ENCODE results near the gene ACY1. TPM values are rescaled to one million over a fixed set of nuclear protein-coding genes. Genes with fewer than 3 reads are reported as not detected.

Gene ACY1
- total and polyA plus RNA-seq, 2 of the 13 experiments (the other 11 are each of a cell fraction or from before 2014, with no cell fraction given): 113 to 162 TPM

DNA sequence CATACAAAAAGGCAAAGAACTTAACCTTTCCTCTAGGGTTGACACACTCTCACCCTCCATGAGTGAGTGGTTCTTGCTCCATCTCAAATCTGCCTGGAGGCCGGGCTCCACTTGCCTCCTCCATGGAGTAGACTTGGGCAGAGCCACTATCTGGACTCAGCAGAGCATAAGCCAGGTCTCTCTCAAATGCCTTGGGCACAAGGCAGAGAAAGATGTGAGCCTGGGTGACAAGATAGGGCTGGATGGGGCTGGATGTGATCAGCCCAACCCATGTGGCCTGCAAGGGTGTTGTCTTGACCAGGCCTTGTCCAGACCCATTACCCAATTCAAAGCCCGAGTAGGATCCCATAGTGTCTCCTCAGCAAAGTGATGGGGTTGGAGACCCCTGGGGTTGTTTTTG lies 16.5 kb downstream of the ACY1 start:
- Histone ChIP-seq H3K9ac (ENCODE audit: insufficient read depth, low read depth, low read length) (no peak overlapping the region), H3K4me3 (replicated peaks in 1 of 3; ENCODE audit: insufficient read depth in 1 of 3, low read depth in 2 of 3, low read length in 3 of 3) (no peak overlapping the region), H3K4me1 (ENCODE audit: insufficient read depth, low read length) (peaks cover 47% of the 10 kb centered on the region), H3K79me2 (ENCODE audit: insufficient read depth, low read length) (peaks cover 8% of the 10 kb centered on the region), H3K36me3 (replicated peaks in 1 of 2; ENCODE audit: control insufficient read depth in 1 of 2, insufficient read depth in 2 of 2, low read length in 2 of 2) (peaks cover 0 to under 1% of the 10 kb centered on the region in 2 experiments; a peak in 1 of 5 replicates), H4K20me1 (ENCODE audit: insufficient read depth, low read length) (no peaks in the 10 kb centered on the region), H3K9me3 (ENCODE audit: low read length) (no peaks in the 10 kb centered on the region), H3K4me2 (ENCODE audit: low read depth, low read length) (no peak overlapping the region), H2AFZ (ENCODE audit: low read length) (peak overlapping the region; percentile 9), H3K27ac (ENCODE audit: extremely low read length, insufficient read depth, low read length) (no peak overlapping the region), H3K27me3 (ENCODE audit: control insufficient read depth in 1 of 2, insufficient read depth in 2 of 2, low read length in 2 of 2) (peaks cover 0 to 27% of the 10 kb centered on the region in 2 experiments; a peak in 3 of 5 replicates)
- WGBS (ENCODE audit: low lambda C conversion rate): 21% methylated on average over 1 of the region's 2 CpGs
- TF ChIP-seq TRIM24 (CRISPR knock-in tag; IDR thresholded peaks at IDR 0.05) (no peak), ATF7 (IDR thresholded peaks at IDR 0.05) (no peak), ATF7 (CRISPR knock-in tag; IDR thresholded peaks at IDR 0.05) (no peak), SNRNP70 (IDR thresholded peaks at IDR 0.05; ENCODE audit: low read depth, low read length) (no peak), PHF21A (CRISPR knock-in tag; IDR thresholded peaks at IDR 0.05) (no peak), SKI (IDR thresholded peaks at IDR 0.05; ENCODE audit: partially characterized antibody) (no peak), RARG (CRISPR knock-in tag; IDR thresholded peaks at IDR 0.05; ENCODE audit: low read depth) (no peak), HDAC1 (CRISPR knock-in tag; IDR thresholded peaks at IDR 0.05) (no peak), KDM2A (CRISPR knock-in tag; IDR thresholded peaks at IDR 0.05; ENCODE audit: borderline replicate concordance, low read depth) (no peak)
- TF ChIP-seq, protein P1, sequence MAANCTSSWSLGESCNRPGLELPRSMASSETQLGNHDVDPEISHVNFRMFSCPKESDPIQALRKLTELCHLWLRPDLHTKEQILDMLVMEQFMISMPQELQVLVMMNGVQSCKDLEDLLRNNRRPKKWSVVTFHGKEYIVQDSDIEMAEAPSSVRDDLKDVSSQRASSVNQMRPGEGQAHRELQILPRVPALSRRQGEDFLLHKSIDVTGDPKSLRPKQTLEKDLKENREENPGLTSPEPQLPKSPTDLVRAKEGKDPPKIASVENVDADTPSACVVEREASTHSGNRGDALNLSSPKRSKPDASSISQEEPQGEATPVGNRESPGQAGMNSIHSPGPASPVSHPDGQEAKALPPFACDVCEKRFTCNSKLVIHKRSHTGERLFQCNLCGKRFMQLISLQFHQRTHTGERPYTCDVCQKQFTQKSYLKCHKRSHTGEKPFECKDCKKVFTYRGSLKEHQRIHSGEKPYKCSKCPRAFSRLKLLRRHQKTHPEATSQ (CRISPR knock-in tag; IDR thresholded peaks at IDR 0.05; ENCODE audit: borderline replicate concordance): no peak
- TF ChIP-seq, protein P2, sequence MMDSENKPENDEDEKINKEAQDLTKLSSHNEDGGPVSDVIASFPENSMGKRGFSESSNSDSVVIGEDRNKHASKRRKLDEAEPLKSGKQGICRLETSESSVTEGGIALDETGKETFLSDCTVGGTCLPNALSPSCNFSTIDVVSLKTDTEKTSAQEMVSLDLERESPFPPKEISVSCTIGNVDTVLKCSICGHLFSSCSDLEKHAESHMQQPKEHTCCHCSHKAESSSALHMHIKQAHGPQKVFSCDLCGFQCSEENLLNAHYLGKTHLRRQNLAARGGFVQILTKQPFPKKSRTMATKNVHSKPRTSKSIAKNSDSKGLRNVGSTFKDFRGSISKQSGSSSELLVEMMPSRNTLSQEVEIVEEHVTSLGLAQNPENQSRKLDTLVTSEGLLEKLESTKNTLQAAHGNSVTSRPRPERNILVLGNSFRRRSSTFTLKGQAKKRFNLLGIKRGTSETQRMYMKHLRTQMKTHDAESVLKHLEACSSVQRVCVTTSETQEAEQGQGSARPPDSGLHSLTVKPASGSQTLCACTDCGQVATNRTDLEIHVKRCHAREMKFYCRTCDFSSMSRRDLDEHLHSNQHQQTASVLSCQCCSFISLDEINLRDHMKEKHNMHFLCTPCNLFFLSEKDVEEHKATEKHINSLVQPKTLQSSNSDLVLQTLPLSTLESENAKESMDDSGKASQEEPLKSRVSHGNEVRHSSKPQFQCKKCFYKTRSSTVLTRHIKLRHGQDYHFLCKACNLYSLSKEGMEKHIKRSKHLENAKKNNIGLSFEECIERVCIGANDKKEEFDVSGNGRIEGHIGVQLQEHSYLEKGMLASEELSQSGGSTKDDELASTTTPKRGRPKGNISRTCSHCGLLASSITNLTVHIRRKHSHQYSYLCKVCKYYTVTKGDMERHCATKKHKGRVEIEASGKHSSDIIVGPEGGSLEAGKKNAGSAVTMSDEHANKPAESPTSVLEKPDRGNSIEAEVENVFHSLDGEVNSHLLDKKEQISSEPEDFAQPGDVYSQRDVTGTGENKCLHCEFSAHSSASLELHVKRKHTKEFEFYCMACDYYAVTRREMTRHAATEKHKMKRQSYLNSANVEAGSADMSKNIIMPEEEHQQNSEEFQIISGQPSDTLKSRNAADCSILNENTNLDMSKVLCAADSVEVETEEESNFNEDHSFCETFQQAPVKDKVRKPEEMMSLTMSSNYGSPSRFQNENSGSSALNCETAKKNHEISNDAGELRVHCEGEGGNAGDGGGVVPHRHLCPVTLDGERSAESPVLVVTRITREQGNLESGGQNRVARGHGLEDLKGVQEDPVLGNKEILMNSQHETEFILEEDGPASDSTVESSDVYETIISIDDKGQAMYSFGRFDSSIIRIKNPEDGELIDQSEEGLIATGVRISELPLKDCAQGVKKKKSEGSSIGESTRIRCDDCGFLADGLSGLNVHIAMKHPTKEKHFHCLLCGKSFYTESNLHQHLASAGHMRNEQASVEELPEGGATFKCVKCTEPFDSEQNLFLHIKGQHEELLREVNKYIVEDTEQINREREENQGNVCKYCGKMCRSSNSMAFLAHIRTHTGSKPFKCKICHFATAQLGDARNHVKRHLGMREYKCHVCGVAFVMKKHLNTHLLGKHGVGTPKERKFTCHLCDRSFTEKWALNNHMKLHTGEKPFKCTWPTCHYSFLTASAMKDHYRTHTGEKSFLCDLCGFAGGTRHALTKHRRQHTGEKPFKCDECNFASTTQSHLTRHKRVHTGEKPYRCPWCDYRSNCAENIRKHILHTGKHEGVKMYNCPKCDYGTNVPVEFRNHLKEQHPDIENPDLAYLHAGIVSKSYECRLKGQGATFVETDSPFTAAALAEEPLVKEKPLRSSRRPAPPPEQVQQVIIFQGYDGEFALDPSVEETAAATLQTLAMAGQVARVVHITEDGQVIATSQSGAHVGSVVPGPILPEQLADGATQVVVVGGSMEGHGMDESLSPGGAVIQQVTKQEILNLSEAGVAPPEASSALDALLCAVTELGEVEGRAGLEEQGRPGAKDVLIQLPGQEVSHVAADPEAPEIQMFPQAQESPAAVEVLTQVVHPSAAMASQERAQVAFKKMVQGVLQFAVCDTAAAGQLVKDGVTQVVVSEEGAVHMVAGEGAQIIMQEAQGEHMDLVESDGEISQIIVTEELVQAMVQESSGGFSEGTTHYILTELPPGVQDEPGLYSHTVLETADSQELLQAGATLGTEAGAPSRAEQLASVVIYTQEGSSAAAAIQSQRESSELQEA (CRISPR knock-in tag; IDR thresholded peaks at IDR 0.05; ENCODE audit: not compliant biosample characterization): no peak
- no TSS peak for BruUV-seq (replicated peaks)
- ATAC-seq (no peak), FAIRE-seq (no peak), DNase-seq (ENCODE audit: low spot score) (no peak)
- intact Hi-C loops (cut with micrococcal nuclease; ENCODE audit: unreplicated experiment): no loop called here
- CTCF ChIA-PET (ENCODE audit: low intra/inter-chr PET ratio, low total read pairs): interaction anchor here (9.0 kb wide), 1 partner anchor 144 kb away, joined by 110 read pairs; no protein-coding TSS in a partner anchor
- POLR2A ChIA-PET: no interaction called here
- in situ Hi-C loops (cut with HindIII; ENCODE audit: extremely low pct_ligation_motif_present, low pct_unique_long_range_greater_than_20kb): loop anchor here (5.0 kb wide), 2 partner anchors 42 to 142 kb away; no protein-coding TSS in a partner anchor

Measured in HepG2 (cell line).